GM19468 (cell line): ENCODE measurements around the gene C1GALT1C1.
A peak's percentile ranks its signal among the peaks of the same experiment; 100 is the strongest.

Experiments used
- ATAC-seq: cut with Tn5 transposase; IDR thresholded peaks from one replicate; pipeline ENCODE4 v1.9.1; 2021; ENCODE audit warnings: mild to moderate bottlenecking, moderate library complexity, moderate number of reproducible peaks; ENCODE audit not compliant: unreplicated experiment; ENCODE audit errors: extremely low read depth

The C1GALT1C1 gene

GRCh38 chrX:120603707-120604360, 26.0 kb downstream of the C1GALT1C1 start, which contains the start of gene MCTS1:
MCTS1 (plus strand) TSS chrX:120604101; CDS start chrX:120604237, 136 bp downstream.
- ATAC-seq, result peak; percentile 60

- ATAC-seq, result no peak
Measured at GRCh38 chrX:120585702-120586101, 44.2 kb downstream of the C1GALT1C1 start.
